A673 (cell line): ENCODE measurements around the gene PLIN4. TPM values are rescaled to one million over a fixed set of nuclear protein-coding genes. Genes with fewer than 3 reads are reported as not detected.
A peak's percentile ranks its signal among the peaks of the same experiment; 100 is the strongest.

ENCODE experiments used
- BruUV-seq: library from RNA; stranded (reverse); fragments of 400-500 nt; replicated peaks from 2 replicates; lab custom pipeline; 2021; lab: Mats Ljungman, UMichigan
- CTCF ChIA-PET: fragments of 300-600 bp; sonication (Branson Sonifier 250); formaldehyde crosslinking; loops from one replicate; lab custom pipeline; 2022; ENCODE audit warnings: antibody characterized with exemption; lab: Charles Lee
- POLR2A ChIA-PET: fragments of 300-600 bp; sonication (Branson Sonifier 250); formaldehyde crosslinking; loops from one replicate; lab custom pipeline; 2022; ENCODE audit warnings: antibody characterized with exemption; ENCODE audit not compliant: low non-redundant PET; lab: Charles Lee
- DNase-seq: peaks from one replicate; pipeline ENCODE4 v3.0.0-alpha.2; 2015; ENCODE audit warnings: low spot score
- H3K27ac ChIP-seq: fragments of 200-600 bp; sonication (generic); 2 replicates; pipeline ENCODE4 v1.5.1; 2016; ENCODE audit warnings: mixed run types, low read depth, mild to moderate bottlenecking, mixed read lengths, antibody characterized with exemption, low read length; ENCODE audit not compliant: poor library complexity, severe bottlenecking
- H3K27me3 ChIP-seq: fragments of 200-600 bp; sonication (generic); replicated peaks from 2 replicates; pipeline ENCODE4 v1.6.1; 2017; ENCODE audit warnings: mixed run types, low read depth, mild to moderate bottlenecking, mixed read lengths, antibody characterized with exemption, low read length; ENCODE audit not compliant: insufficient read depth, poor library complexity
- H3K36me3 ChIP-seq: fragments of 200-600 bp; sonication (generic); 2 replicates; pipeline ENCODE4 v1.6.1; 2016; ENCODE audit warnings: mixed run types, mild to moderate bottlenecking, mixed read lengths, antibody characterized with exemption, low read length; ENCODE audit not compliant: insufficient read depth, poor library complexity, severe bottlenecking
- H3K4me1 ChIP-seq: fragments of 200-600 bp; sonication (generic); 2 replicates; pipeline ENCODE4 v1.6.1; 2017; ENCODE audit warnings: mixed run types, mild to moderate bottlenecking, mixed read lengths, antibody characterized with exemption, low read length; ENCODE audit not compliant: insufficient read depth, poor library complexity, severe bottlenecking
- H3K4me3 ChIP-seq: fragments of 200-600 bp; sonication (generic); 2 replicates; pipeline ENCODE4 v1.5.1; 2016; ENCODE audit warnings: low read depth, mixed run types, mild to moderate bottlenecking, mixed read lengths, low read length; ENCODE audit not compliant: poor library complexity, severe bottlenecking
- H3K9me3 ChIP-seq: fragments of 200-600 bp; sonication (generic); 2 replicates; pipeline ENCODE4 v1.6.1; 2016; ENCODE audit warnings: mixed run types, low read depth, mild to moderate bottlenecking, mixed read lengths, antibody characterized with exemption, low read length; ENCODE audit not compliant: poor library complexity, severe bottlenecking
- EZH2 ChIP-seq: fragments of 200-600 bp; sonication (generic); IDR thresholded peaks from 2 replicates; pipeline ENCODE4 v1.6.1; 2017; ENCODE audit warnings: borderline replicate concordance, low read depth, mild to moderate bottlenecking, mixed read lengths, antibody characterized with exemption, low read length; ENCODE audit not compliant: poor library complexity, severe bottlenecking
- intact Hi-C: fragments of 100-400 bp; cut with micrococcal nuclease; formaldehyde crosslinking; loops from one replicate; pipeline ENCODE4 v1.10.0; 2022; ENCODE audit not compliant: unreplicated experiment
- total RNA-seq: library from RNA; stranded (reverse); gene quantifications from 2 replicates; pipeline ENCODE4 v1.2.3, GENCODE V29; 2021
- TF ChIP-seq, protein P1 (sequence below): fragments of 300-800, 200-600 bp; sonication (generic); conservative IDR thresholded peaks from 2 replicates; pipeline ENCODE4 v1.5.1; 2017; ENCODE audit warnings: low read depth, mild to moderate bottlenecking, antibody characterized with exemption, low read length, moderate library complexity, mixed read lengths

PLIN4 gene
- total RNA-seq, 1 experiment from 2014 or later, result 1.0 TPM

DNA sequence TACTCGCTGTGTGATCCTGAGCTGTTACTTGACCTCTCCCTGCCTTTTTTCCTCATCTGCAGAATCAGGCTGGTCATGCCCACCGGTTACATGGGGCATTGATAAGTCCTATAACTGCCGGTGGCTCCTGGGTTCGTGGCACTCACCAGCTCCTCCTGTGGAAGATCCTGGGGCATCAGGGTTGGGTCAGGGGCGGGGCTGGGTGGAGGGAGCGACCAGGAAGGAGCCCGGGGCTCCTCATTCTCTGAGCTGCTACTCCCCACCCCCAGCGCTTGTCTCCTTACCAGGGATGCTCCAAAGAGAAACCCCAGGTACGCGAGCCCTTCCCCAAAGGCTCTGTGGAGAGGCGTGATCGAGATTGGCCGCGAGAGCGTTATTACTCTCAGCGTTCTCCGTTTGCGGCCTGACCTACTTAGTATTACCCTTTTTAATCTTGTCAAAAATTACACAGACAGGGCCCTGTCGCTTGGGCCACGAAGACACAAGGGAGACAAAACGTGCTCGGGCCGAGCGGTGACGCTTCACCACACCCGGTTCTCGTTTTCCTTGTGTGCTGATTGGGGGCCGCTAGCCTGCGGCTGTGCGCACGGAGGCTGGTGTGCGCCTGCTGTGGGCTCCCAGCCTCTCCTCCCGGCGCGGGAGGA, 35.4 kb downstream of the PLIN4 start:
- DNase-seq, result no peak
- H3K27ac ChIP-seq, result no peak overlapping the region
- no peaks in the 10 kb centered on the region for H3K27me3 ChIP-seq
- H3K36me3 ChIP-seq, result peaks cover 15% of the 10 kb centered on the region
- H3K4me1 ChIP-seq, result no peaks in the 10 kb centered on the region
- intact Hi-C loops, result no loop called here
- H3K9me3 ChIP-seq, result no peaks in the 10 kb centered on the region
- no TSS peak for BruUV-seq
- CTCF ChIA-PET, result no interaction called here
- POLR2A ChIA-PET, result no interaction called here
- H3K4me3 ChIP-seq, result no peak overlapping the region
- TF ChIP-seq, protein P1, sequence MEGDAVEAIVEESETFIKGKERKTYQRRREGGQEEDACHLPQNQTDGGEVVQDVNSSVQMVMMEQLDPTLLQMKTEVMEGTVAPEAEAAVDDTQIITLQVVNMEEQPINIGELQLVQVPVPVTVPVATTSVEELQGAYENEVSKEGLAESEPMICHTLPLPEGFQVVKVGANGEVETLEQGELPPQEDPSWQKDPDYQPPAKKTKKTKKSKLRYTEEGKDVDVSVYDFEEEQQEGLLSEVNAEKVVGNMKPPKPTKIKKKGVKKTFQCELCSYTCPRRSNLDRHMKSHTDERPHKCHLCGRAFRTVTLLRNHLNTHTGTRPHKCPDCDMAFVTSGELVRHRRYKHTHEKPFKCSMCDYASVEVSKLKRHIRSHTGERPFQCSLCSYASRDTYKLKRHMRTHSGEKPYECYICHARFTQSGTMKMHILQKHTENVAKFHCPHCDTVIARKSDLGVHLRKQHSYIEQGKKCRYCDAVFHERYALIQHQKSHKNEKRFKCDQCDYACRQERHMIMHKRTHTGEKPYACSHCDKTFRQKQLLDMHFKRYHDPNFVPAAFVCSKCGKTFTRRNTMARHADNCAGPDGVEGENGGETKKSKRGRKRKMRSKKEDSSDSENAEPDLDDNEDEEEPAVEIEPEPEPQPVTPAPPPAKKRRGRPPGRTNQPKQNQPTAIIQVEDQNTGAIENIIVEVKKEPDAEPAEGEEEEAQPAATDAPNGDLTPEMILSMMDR, result no peak
- no peak for TF ChIP-seq EZH2

DNA sequence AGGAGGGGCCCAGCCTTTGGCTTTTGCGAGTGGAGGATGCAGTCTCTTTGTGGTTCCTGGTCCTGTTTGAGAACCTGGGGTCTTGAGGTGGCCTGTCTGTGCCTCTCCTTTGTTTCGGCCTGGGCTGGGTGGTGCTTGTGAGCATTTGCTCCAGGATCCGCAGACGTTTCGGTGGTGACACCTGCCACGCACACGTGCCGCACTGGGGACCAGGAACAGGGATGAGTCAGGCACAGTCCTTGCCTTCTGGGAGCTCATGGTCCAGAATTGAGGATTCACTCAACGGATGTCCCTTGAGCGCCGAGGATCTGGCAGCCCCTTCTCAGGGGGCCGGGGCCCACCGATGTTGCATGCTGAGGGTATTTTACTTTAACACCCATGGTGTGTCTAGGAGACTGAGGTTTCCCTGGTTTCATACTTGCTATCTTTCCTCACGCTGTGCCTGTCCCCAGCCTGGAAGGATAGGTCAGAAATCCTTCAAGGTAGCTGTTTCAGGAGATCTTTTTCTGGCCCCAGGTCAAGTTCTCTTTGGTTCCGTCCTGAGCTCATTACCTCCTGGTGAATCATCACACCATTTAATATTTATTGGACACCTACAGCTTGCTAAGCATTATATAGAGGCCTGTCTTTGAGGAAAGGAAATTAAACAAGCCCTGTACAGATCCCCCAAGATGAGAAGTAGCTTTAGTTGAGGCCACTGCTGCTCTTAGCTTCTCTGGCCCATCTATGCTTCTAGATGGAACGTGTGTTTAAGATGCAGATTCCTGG, 41.1 kb downstream of the PLIN4 start:
- TF ChIP-seq, protein P1, result no peak
- no peak for TF ChIP-seq EZH2
- intact Hi-C loops, result no loop called here
- no TSS peak for BruUV-seq
- Histone ChIP-seq H3K4me3 (no peak overlapping the region), H3K27me3 (no peaks in the 10 kb centered on the region), H3K9me3 (no peaks in the 10 kb centered on the region), H3K4me1 (no peaks in the 10 kb centered on the region), H3K27ac (no peak overlapping the region), H3K36me3 (peaks cover 28% of the 10 kb centered on the region)
- POLR2A ChIA-PET, result interaction anchor here (0.7 kb wide), 1 partner anchor 28 kb away, joined by 5 read pairs; no protein-coding TSS in a partner anchor
- no peak for DNase-seq
- CTCF ChIA-PET, result interaction anchor here (0.5 kb wide), 1 partner anchor 125 kb away, joined by 4 read pairs; no protein-coding TSS in a partner anchor

DNA sequence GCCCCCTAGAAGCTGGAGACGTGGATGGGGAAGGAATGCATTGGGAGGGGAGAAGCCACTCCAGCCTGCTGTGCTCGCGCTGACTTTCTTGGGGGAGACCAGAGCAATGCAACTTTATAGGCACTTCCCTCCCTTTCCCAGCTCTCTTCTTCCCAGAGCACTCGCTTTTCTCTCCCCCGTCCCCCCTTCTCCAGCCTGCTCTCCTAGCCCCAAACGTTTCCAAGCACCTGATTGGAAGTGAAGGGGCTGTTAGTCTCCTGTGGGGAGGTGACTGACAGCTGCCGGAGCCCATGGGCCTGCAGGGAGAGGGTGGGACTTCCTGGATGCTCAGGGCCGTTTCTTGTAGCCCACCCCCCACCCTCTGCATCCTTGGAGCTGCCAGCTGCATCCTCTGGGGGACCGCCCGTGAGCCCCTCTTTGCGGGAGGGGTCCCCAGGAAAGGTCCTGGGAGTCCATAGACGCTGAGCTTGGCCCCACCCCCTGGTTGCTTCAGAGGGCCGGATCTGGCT, 43.7 kb downstream of the PLIN4 start:
- no peaks in the 10 kb centered on the region for H3K9me3 ChIP-seq
- H3K4me1 ChIP-seq, result no peaks in the 10 kb centered on the region
- CTCF ChIA-PET, result interaction anchor here (0.5 to 1.1 kb wide), 3 partner anchors 72 to 485 kb away, joined by 4 to 6 read pairs (median 4); partner anchors contain the start of gene CHAF1A
- H3K27ac ChIP-seq, result peak overlapping the region; percentile 88
- peak overlapping the region; percentile 99 for H3K4me3 ChIP-seq
- TF ChIP-seq, protein P1, result no peak
- TF ChIP-seq EZH2, result no peak
- peaks cover 25% of the 10 kb centered on the region for H3K36me3 ChIP-seq
- POLR2A ChIA-PET, result interaction anchor here (0.6 kb wide), 1 partner anchor 178 kb away, joined by 4 read pairs; no protein-coding TSS in a partner anchor
- intact Hi-C loops, result loop anchor here (5.0 kb wide), 1 partner anchor 72 kb away; the partner anchor contains the start of genes CHAF1A and SH3GL1
- peak; percentile 85 for DNase-seq
- H3K27me3 ChIP-seq, result no peaks in the 10 kb centered on the region
- no TSS peak for BruUV-seq
